Measurements from ENCODE around the gene L3MBTL3. TPM values are rescaled to one million over a fixed set of nuclear protein-coding genes. Genes with fewer than 3 reads are reported as not detected.

L3MBTL3 gene
- total RNA-seq, 2 donors from 2014 or later: 7.7 to 25.0 TPM

- 98% methylated on average over 1 of the region's 1 CpG for WGBS
- Histone ChIP-seq H3K27ac (no peak overlapping the region), H3K36me3 (no peaks in the 10 kb centered on the region), H3K9me3 (no peaks in the 10 kb centered on the region), H3K4me3 (no peak overlapping the region), H3K4me1 (replicated peaks) (no peaks in the 10 kb centered on the region), H3K27me3 (replicated peaks; ENCODE audit: insufficient read depth) (no peaks in the 10 kb centered on the region)
- intact Hi-C loops (cut with DNase I): no loop called here
- no peak for DNase-seq (ENCODE audit: low spot score)
- TF ChIP-seq POLR2A (IDR thresholded peaks at IDR 0.05) (no peak), CTCF (IDR thresholded peaks at IDR 0.05) (no peak), POLR2AphosphoS5 (IDR thresholded peaks at IDR 0.05) (no peak)
Measured at GRCh38 chr6:130119211-130119610, 100.8 kb downstream of the L3MBTL3 start.

GRCh38 chr6:130120731-130121130, 102.3 kb downstream of the L3MBTL3 start:
- no peak for TF ChIP-seq POLR2A (IDR thresholded peaks at IDR 0.05)
- no peak for TF ChIP-seq POLR2AphosphoS5 (IDR thresholded peaks at IDR 0.05)
- no peak for TF ChIP-seq CTCF (IDR thresholded peaks at IDR 0.05)
- H3K4me3 ChIP-seq: no peak overlapping the region
- intact Hi-C loops (cut with DNase I): no loop called here
- H3K9me3 ChIP-seq: no peaks in the 10 kb centered on the region
- DNase-seq (ENCODE audit: low spot score): no peak
- no peaks in the 10 kb centered on the region for H3K27me3 ChIP-seq (replicated peaks; ENCODE audit: insufficient read depth)
- H3K27ac ChIP-seq: no peak overlapping the region
- H3K36me3 ChIP-seq: no peaks in the 10 kb centered on the region
- H3K4me1 ChIP-seq (replicated peaks): no peaks in the 10 kb centered on the region

- no peak for TF ChIP-seq POLR2AphosphoS5 (IDR thresholded peaks at IDR 0.05)
- TF ChIP-seq CTCF (IDR thresholded peaks at IDR 0.05): no peak
- TF ChIP-seq POLR2A (IDR thresholded peaks at IDR 0.05): no peak
- Histone ChIP-seq H3K27me3 (replicated peaks; ENCODE audit: insufficient read depth) (no peaks in the 10 kb centered on the region), H3K27ac (no peak overlapping the region), H3K4me3 (no peak overlapping the region), H3K36me3 (no peaks in the 10 kb centered on the region), H3K4me1 (replicated peaks) (no peaks in the 10 kb centered on the region), H3K9me3 (no peaks in the 10 kb centered on the region)
- no peak for DNase-seq (ENCODE audit: low spot score)
- intact Hi-C loops (cut with DNase I): no loop called here
- WGBS: 76% methylated on average over 2 of the region's 2 CpGs
Measured at GRCh38 chr6:130122243-130122642, 103.9 kb downstream of the L3MBTL3 start.

GRCh38 chr6:130127195-130127594, 108.8 kb downstream of the L3MBTL3 start:
- no peaks in the 10 kb centered on the region for H3K36me3 ChIP-seq
- 63% methylated on average over 2 of the region's 2 CpGs for WGBS
- H3K4me3 ChIP-seq: no peak overlapping the region
- no peaks in the 10 kb centered on the region for H3K4me1 ChIP-seq (replicated peaks)
- H3K27ac ChIP-seq: no peak overlapping the region
- intact Hi-C loops (cut with DNase I): no loop called here
- H3K27me3 ChIP-seq (replicated peaks; ENCODE audit: insufficient read depth): no peaks in the 10 kb centered on the region
- no peak for DNase-seq (ENCODE audit: low spot score)
- no peaks in the 10 kb centered on the region for H3K9me3 ChIP-seq
- TF ChIP-seq CTCF (IDR thresholded peaks at IDR 0.05): no peak
- no peak for TF ChIP-seq POLR2A (IDR thresholded peaks at IDR 0.05)
- TF ChIP-seq POLR2AphosphoS5 (IDR thresholded peaks at IDR 0.05): no peak

- intact Hi-C loops (cut with DNase I): no loop called here
Measured at GRCh38 chr6:130128326-130128725, 109.9 kb downstream of the L3MBTL3 start.

More at GRCh38 chr6:130128326-130128725, 109.9 kb downstream of the L3MBTL3 start:
- Histone ChIP-seq H3K9me3 (no peaks in the 10 kb centered on the region), H3K4me1 (replicated peaks) (no peaks in the 10 kb centered on the region), H3K4me3 (no peak overlapping the region), H3K36me3 (no peaks in the 10 kb centered on the region), H3K27ac (no peak overlapping the region), H3K27me3 (replicated peaks; ENCODE audit: insufficient read depth) (no peaks in the 10 kb centered on the region)
- no peak for DNase-seq (ENCODE audit: low spot score)
- TF ChIP-seq CTCF (IDR thresholded peaks at IDR 0.05) (no peak), POLR2AphosphoS5 (IDR thresholded peaks at IDR 0.05) (no peak), POLR2A (IDR thresholded peaks at IDR 0.05) (no peak)
- WGBS: 96% methylated on average over 5 of the region's 5 CpGs

Measured in prostate gland (tissue), 2 donors.